K562 (cell line): ENCODE data around the gene MPZL1. TPM values are rescaled to one million over a fixed set of nuclear protein-coding genes. Genes with fewer than 3 reads are reported as not detected.

Experiments
- AFF4 ChIP-seq: sonication (generic); formaldehyde crosslinking; IDR thresholded peaks from 2 replicates; pipeline ENCODE4 v1.8.0; 2023; ENCODE audit warnings: mild to moderate bottlenecking, missing genetic modification reagents
- CUX1 ChIP-seq: fragments of 200-800 bp; sonication (Bioruptor generic); IDR thresholded peaks from 2 replicates; pipeline ENCODE4 v1.6.1; 2016; ENCODE audit warnings: missing genetic modification characterization, missing compliant biosample characterization
- HMBOX1 ChIP-seq: sonication (generic); IDR thresholded peaks from 2 replicates; pipeline ENCODE4 v1.6.1; 2016
- PTBP1 ChIP-seq: fragments of 200-400 bp; formaldehyde crosslinking; IDR thresholded peaks from 2 replicates; pipeline ENCODE4 v1.6.1; 2017; ENCODE audit warnings: low read depth, low read length
- ZNF140 ChIP-seq: fragments of 250-450 bp; sonication (Bioruptor Pico); IDR thresholded peaks from 2 replicates; pipeline ENCODE4 v1.8.0; 2021; ENCODE audit warnings: moderate library complexity, mild to moderate bottlenecking, inconsistent platforms
- ZNF311 ChIP-seq: fragments of 250-450 bp; sonication (Bioruptor Pico); IDR thresholded peaks from 2 replicates; pipeline ENCODE4 v1.4.0; 2020; ENCODE audit warnings: mild to moderate bottlenecking, moderate library complexity
- polyA plus RNA-seq, 8 experiments: library from polyadenylated mRNA; depleted of rRNA in 4 of 8; stranded (reverse) in 5 of 8; unstranded in 3 of 8; fragments of >200 nt; fragmentation: Nextera tagmentation in 2 of 8; fragmentation: Illumina TruSeq in 1 of 8; extraction: Ambion mirVana in 2 of 8; extraction: Trizol in 1 of 8; gene quantifications; 2 replicates each; pipeline versions ENCODE4 v1.2.1 to v1.2.3, GENCODE V29; 2011 to 2014; ENCODE audit warnings: inconsistent platforms in 1 of 8, missing spikeins in 1 of 8
- total RNA-seq, 7 experiments: library from RNA; depleted of rRNA in 6 of 7; stranded (reverse); fragments of >200 nt in 6 of 7; fragmentation: Illumina TruSeq in 2 of 7; extraction: Trizol in 2 of 7; gene quantifications; 2 replicates each; pipeline versions ENCODE4 v1.2.1 to v1.2.3, GENCODE V29; 2011 to 2021; ENCODE audit warnings: low replicate concordance in 1 of 7

MPZL1 gene
- total and polyA plus RNA-seq, 9 of the 15 experiments (the other 6 are each of a cell fraction or from before 2014, with no cell fraction given): 14.5 to 153 (median 66.5) TPM

GRCh38 chr1:167703557-167703956 is 18.2 kb upstream of the MPZL1 start (continued):
- no peak for TF ChIP-seq CUX1 (CRISPR knock-in tag)
- no peak for TF ChIP-seq AFF4 (CRISPR knock-in tag)
- TF ChIP-seq PTBP1: no peak
- TF ChIP-seq ZNF311 (CRISPR knock-in tag): no peak
- no peak for TF ChIP-seq HMBOX1
- no peak for TF ChIP-seq ZNF140 (CRISPR knock-in tag)
